CD4-positive, alpha-beta T cell (primary cell): ENCODE data around the gene MYL11. TPM values are rescaled to one million over a fixed set of nuclear protein-coding genes. Genes with fewer than 3 reads are reported as not detected.

Source experiments
- ATAC-seq: fragments of 200-7000 bp; cut with Tn5 transposase; one replicate; pipeline ENCODE4 v1.10.0; 2022; ENCODE audit warnings: mild to moderate bottlenecking; ENCODE audit not compliant: poor library complexity
- CTCF ChIA-PET: fragments of 350-600 bp; sonication (Branson Sonifier 250); formaldehyde crosslinking; loops from one replicate; lab custom pipeline; 2021; ENCODE audit warnings: antibody characterized with exemption, inconsistent platforms; lab: Charles Lee
- POLR2A ChIA-PET: fragments of 350-600 bp; sonication (Branson Sonifier 250); formaldehyde crosslinking; loops from one replicate; lab custom pipeline; 2021; ENCODE audit warnings: antibody characterized with exemption, inconsistent platforms; lab: Charles Lee
- DNase-seq, 14 experiments: peaks; one replicate each; pipeline ENCODE4 v3.0.0-alpha.2; 2013 to 2020; ENCODE audit warnings: mixed read lengths in 2 of 14
- H3K27ac ChIP-seq, 2 donors: one replicate each; pipeline versions ENCODE4 v1.5.1 to v1.7.0; 2013; ENCODE audit warnings: low read length in 2 of 2, low read depth in 1 of 2, mild to moderate bottlenecking in 1 of 2
- H3K27me3 ChIP-seq, 2 experiments: 1 replicate in 1 of 2; 2 replicates in 1 of 2; pipeline versions ENCODE4 v1.6.1 to v1.7.0; 2013; ENCODE audit warnings: low read length in 2 of 2, control low read depth in 1 of 2, mild to moderate bottlenecking in 1 of 2, moderate library complexity in 1 of 2; ENCODE audit not compliant: insufficient read depth in 2 of 2, control insufficient read depth in 1 of 2
- H3K36me3 ChIP-seq: one replicate; pipeline ENCODE4 v1.6.1; 2013; ENCODE audit warnings: low read length, control low read depth; ENCODE audit not compliant: insufficient read depth
- H3K4me1 ChIP-seq: one replicate; pipeline ENCODE4 v1.6.1; 2013; ENCODE audit warnings: low read length, control low read depth; ENCODE audit not compliant: insufficient read depth
- H3K4me3 ChIP-seq: one replicate; pipeline ENCODE4 v1.5.1; 2013; ENCODE audit warnings: mild to moderate bottlenecking, low read length, moderate library complexity
- H3K9me3 ChIP-seq, 2 experiments: 1 replicate in 1 of 2; 2 replicates in 1 of 2; pipeline versions ENCODE4 v1.6.1 to v1.7.0; 2013; ENCODE audit warnings: low read length in 2 of 2, mild to moderate bottlenecking in 2 of 2, control low read depth in 1 of 2, moderate library complexity in 1 of 2; ENCODE audit not compliant: control insufficient read depth in 1 of 2, insufficient read depth in 1 of 2
- H3K27ac Mint-ChIP-seq: one replicate; pipeline ENCODE4 v1.8.0; 2020; ENCODE audit warnings: mixed read lengths
- H3K27me3 Mint-ChIP-seq: one replicate; pipeline ENCODE4 v1.8.0; 2021; ENCODE audit warnings: mixed read lengths
- H3K36me3 Mint-ChIP-seq: one replicate; pipeline ENCODE4 v1.8.0; 2021; ENCODE audit warnings: low read depth, mixed read lengths
- H3K4me1 Mint-ChIP-seq: one replicate; pipeline ENCODE4 v1.8.0; 2021; ENCODE audit warnings: low read depth, mixed read lengths
- H3K4me3 Mint-ChIP-seq: one replicate; pipeline ENCODE4 v1.8.0; 2020; ENCODE audit warnings: mild to moderate bottlenecking, mixed read lengths
- H3K9me3 Mint-ChIP-seq: one replicate; pipeline ENCODE4 v1.8.0; 2020; ENCODE audit warnings: mixed read lengths
- intact Hi-C, 2 experiments: fragments of 100-400 bp; cut with DNase I in 1 of 2; cut with micrococcal nuclease in 1 of 2; formaldehyde crosslinking; loops; one replicate each; pipeline versions ENCODE4 v1.15.1 to v1.9.0; 2023 to 2025; cut with DNase I, micrococcal nuclease
- total RNA-seq, 174 experiments: library from RNA in 2 of 174; stranded (reverse) in 2 of 174; gene quantifications; one replicate each; pipeline ENCODE4 v1.2.3 and lab custom pipeline; 2021 to 2026
- TF ChIP-seq, protein P1 (sequence below): fragments of 200-600 bp; IDR thresholded peaks from one replicate; pipeline ENCODE4 v1.8.0; 2022; ENCODE audit warnings: antibody characterized with exemption, mild to moderate bottlenecking

Gene MYL11
- total RNA-seq, 2 experiments from 2014 or later: 0.95 to 2.4 TPM

DNA sequence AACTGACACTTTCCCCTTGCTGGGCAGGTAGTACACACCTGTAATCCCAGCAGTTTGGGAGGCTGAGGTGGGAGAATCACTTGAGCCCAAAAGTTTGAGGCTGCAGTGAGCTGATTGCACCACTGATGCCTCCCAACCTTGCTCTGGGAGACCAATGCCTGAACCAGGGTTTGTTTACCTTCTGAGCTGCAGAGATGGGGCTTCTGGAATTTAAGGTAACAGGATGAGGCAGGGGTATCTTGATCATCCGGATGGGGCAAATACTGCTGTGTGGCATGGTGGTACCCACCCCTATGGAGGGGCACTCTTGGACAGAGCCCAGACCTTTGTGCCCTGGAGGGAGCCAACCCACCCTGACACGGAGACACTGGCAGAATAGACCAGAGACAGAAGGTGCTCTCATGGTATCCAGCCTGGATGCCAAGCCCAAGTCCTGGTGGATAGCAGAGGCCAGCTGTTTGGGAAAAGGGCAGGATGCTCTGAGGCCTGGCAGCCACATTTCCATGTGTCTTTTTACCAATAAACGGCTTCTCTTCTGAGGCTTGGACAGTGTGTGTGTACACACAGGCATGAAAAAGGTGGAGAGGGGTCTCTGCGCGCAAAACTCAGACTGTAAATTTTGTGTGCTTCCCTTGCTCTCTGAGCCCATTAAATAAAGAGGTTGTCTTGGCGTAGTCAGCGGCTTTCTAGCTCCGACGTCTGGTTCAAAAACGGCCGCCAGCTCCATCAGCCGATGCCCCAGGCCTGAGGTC is 25.0 kb downstream of the MYL11 start:
- ATAC-seq (no peak), DNase-seq (no peak)
- Histone ChIP-seq H3K27ac (no peak overlapping the region), H3K27me3 (no peaks in the 10 kb centered on the region), H3K9me3 (no peaks in the 10 kb centered on the region), H3K36me3 (peaks cover 19% of the 10 kb centered on the region), H3K4me3 (peak overlapping the region; percentile 81), H3K4me1 (peaks cover 49% of the 10 kb centered on the region)
- H3K36me3 Mint-ChIP-seq: peaks cover 13% of the 10 kb centered on the region
- CTCF ChIA-PET: interaction anchor here (2.2 kb wide), 1 partner anchor 10 kb away, joined by 10 read pairs; no protein-coding TSS in a partner anchor
- peaks cover 48% of the 10 kb centered on the region for H3K4me1 Mint-ChIP-seq
- intact Hi-C loops: loop anchor here (10.0 kb wide), 2 partner anchors 45 to 335 kb away; partner anchors contain the start of genes CD2BP2 (in 2 of the 2) and ALDOA (in 1 of the 2)
- H3K9me3 Mint-ChIP-seq: no peaks in the 10 kb centered on the region
- TF ChIP-seq, protein P1, sequence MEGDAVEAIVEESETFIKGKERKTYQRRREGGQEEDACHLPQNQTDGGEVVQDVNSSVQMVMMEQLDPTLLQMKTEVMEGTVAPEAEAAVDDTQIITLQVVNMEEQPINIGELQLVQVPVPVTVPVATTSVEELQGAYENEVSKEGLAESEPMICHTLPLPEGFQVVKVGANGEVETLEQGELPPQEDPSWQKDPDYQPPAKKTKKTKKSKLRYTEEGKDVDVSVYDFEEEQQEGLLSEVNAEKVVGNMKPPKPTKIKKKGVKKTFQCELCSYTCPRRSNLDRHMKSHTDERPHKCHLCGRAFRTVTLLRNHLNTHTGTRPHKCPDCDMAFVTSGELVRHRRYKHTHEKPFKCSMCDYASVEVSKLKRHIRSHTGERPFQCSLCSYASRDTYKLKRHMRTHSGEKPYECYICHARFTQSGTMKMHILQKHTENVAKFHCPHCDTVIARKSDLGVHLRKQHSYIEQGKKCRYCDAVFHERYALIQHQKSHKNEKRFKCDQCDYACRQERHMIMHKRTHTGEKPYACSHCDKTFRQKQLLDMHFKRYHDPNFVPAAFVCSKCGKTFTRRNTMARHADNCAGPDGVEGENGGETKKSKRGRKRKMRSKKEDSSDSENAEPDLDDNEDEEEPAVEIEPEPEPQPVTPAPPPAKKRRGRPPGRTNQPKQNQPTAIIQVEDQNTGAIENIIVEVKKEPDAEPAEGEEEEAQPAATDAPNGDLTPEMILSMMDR: no peak
- POLR2A ChIA-PET: interaction anchor here (0.8 to 9.0 kb wide), 2 partner anchors 19 to 29 kb away, joined by 3 to 147 read pairs; partner anchors contain the start of genes SEPTIN1 and TBC1D10B
- no peaks in the 10 kb centered on the region for H3K27me3 Mint-ChIP-seq
- H3K27ac Mint-ChIP-seq: peak overlapping the region; percentile 76
- H3K4me3 Mint-ChIP-seq: peak overlapping the region; percentile 91

DNA sequence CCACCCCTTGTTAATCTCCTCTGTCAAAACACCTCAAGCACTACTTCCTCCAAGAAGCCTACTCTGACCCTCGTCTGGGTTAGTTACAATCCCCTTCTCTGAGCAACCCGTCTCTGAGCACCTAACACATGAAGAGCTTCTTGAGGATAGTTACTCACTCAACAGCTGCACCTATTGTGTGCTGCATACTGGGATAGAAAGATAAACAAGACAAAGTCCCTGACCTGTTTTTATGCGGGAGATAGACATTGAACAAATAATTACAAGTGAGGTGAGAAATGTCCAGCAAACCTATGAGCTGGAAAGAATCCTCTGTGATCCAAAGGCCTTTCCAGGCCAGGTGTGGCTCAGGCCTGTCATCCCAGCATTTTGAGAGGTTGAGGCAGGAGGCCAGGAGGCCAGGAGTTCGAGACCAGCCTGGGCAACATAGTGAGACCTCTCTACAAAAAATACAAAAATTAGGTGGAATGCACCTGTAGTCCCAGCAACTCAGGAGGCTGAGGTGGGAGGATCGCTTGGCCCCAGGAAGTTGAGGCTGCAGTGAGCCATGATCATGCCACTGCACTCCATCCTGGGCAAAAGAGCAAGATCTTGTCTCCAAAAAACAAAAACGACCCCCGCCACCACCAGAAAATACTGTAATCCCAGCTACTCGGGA is 27.3 kb downstream of the MYL11 start:
- TF ChIP-seq, protein P1: no peak
- Mint-ChIP-seq H3K4me1 (peaks cover 36% of the 10 kb centered on the region), H3K4me3 (peak overlapping the region; percentile 91), H3K27ac (no peak overlapping the region), H3K27me3 (no peaks in the 10 kb centered on the region), H3K36me3 (peaks cover 11% of the 10 kb centered on the region), H3K9me3 (no peaks in the 10 kb centered on the region)
- CTCF ChIA-PET: interaction anchor here (0.6 to 1.6 kb wide), 2 partner anchors 9 to 310 kb away, joined by 3 to 4 read pairs; partner anchors contain the start of gene TBX6
- no peaks in the 10 kb centered on the region for H3K27me3 ChIP-seq
- H3K27ac ChIP-seq: no peak overlapping the region
- intact Hi-C loops: loop anchor here (10.0 kb wide), 2 partner anchors 47 to 337 kb away; partner anchors contain the start of genes CD2BP2 (in 2 of the 2) and ALDOA (in 1 of the 2)
- POLR2A ChIA-PET: interaction anchor here (1.0 to 2.0 kb wide), 2 partner anchors 10 to 16 kb away, joined by 3 to 7 read pairs; no protein-coding TSS in a partner anchor
- H3K36me3 ChIP-seq: peaks cover 19% of the 10 kb centered on the region
- no peak for ATAC-seq
- H3K9me3 ChIP-seq: no peaks in the 10 kb centered on the region
- H3K4me1 ChIP-seq: peaks cover 36% of the 10 kb centered on the region
- DNase-seq: no peak
- H3K4me3 ChIP-seq: no peak overlapping the region

DNA sequence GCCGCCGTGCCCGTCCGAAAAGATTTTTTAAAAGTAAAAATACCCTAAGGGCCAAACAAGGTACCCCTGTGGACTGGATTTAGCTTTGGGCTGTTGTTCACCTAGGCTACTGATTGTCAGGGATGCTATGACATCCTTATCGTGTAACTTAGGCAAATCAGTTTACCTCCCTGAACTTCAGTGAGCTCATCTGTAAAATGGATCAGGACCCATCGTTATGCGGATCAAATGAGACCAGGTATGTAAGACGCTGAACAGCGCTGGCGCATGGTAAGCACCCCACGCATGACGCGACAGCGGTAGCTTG is 32.1 kb downstream of the MYL11 start:
- Mint-ChIP-seq H3K36me3 (peaks cover 5% of the 10 kb centered on the region), H3K27ac (peak overlapping the region; percentile 79), H3K27me3 (no peaks in the 10 kb centered on the region), H3K4me1 (peaks cover 22% of the 10 kb centered on the region), H3K9me3 (no peaks in the 10 kb centered on the region), H3K4me3 (peak overlapping the region; percentile 97)
- TF ChIP-seq, protein P1: no peak
- Histone ChIP-seq H3K4me3 (peak overlapping the region; percentile 69), H3K27ac (peak overlapping the region; percentile 66 to 67), H3K4me1 (peaks cover 31% of the 10 kb centered on the region), H3K36me3 (peaks cover 4% of the 10 kb centered on the region), H3K9me3 (no peaks in the 10 kb centered on the region), H3K27me3 (no peaks in the 10 kb centered on the region)
- ChIA-PET POLR2A (interaction anchor here (0.7 to 5.1 kb wide), 20 partner anchors 9 to 341 kb away, joined by 3 to 131 read pairs (median 4); partner anchors contain the start of genes ALDOA, CD2BP2, DCTPP1 and FBRS), CTCF (interaction anchor here (0.6 to 2.8 kb wide), 10 partner anchors 11 to 228 kb away, joined by 3 to 10 read pairs (median 3); partner anchors contain the start of genes DCTPP1, SEPTIN1 and ZNF48)
- peak; percentile 45 for ATAC-seq
- intact Hi-C loops: loop anchor here (5.0 to 10.0 kb wide), 3 partner anchors 34 to 342 kb away; partner anchors contain the start of genes CD2BP2 (in 2 of the 2), ALDOA (in 1 of the 2), MYL11 (in 1 of the 2) and TBC1D10B (in 1 of the 2)
- no peak for DNase-seq
